ENCODE results near the gene ARPC5L. TPM values are rescaled to one million over a fixed set of nuclear protein-coding genes. Genes with fewer than 3 reads are reported as not detected.
A peak's percentile ranks its signal among the peaks of the same experiment; 100 is the strongest.

ARPC5L gene
- total RNA-seq, 1 experiment from 2014 or later = 84.4 TPM

- Histone ChIP-seq H3K36me3 (ENCODE audit: low read depth) (peaks cover 35% of the 10 kb centered on the region), H3K79me2 (ENCODE audit: low read depth) (peaks cover 34% of the 10 kb centered on the region), H3K4me3 (peak overlapping the region; percentile 97), H3K27ac (peak overlapping the region; percentile 10; the same call in 1 of the 2 replicates), H3K4me2 (peak overlapping the region; percentile 97), H3K27me3 (ENCODE audit: insufficient read depth, low read depth) (no peaks in the 10 kb centered on the region), H3K4me1 (replicated peaks; ENCODE audit: insufficient read depth) (peaks cover 44% of the 10 kb centered on the region), H3F3A (ENCODE audit: insufficient read depth, low read depth) (peaks cover 81% of the 10 kb centered on the region), H4K20me1 (ENCODE audit: insufficient read depth) (peaks cover 53% of the 10 kb centered on the region), H2AFZ (no peak overlapping the region), H3K9me2 (ENCODE audit: insufficient read depth) (no peaks in the 10 kb centered on the region), H3K9me3 (ENCODE audit: insufficient read depth, low read depth) (no peaks in the 10 kb centered on the region)
- CTCF ChIA-PET = interaction anchor here (0.7 kb wide), 2 partner anchors 81 to 266 kb away, joined by 4 to 13 read pairs; no protein-coding TSS in a partner anchor
- TF ChIP-seq EZH2 (IDR thresholded peaks at IDR 0.05; ENCODE audit: low read depth) = no peak
- TF ChIP-seq CTCF (conservative IDR thresholded peaks at IDR 0.05) = no peak
- intact Hi-C loops (cut with micrococcal nuclease; ENCODE audit: unreplicated experiment) = loop anchor here (5.0 kb wide), 1 partner anchor 203 kb away; no protein-coding TSS in a partner anchor
- POLR2A ChIA-PET (ENCODE audit: unreplicated experiment) = interaction anchor here (0.5 kb wide), 1 partner anchor 206 kb away, joined by 13 read pairs; no protein-coding TSS in a partner anchor
- no TSS peak for BruUV-seq (replicated peaks)
- no peak for DNase-seq
Observed at GRCh38 chr9:124859803-124860581, 1.9 kb upstream of the ARPC5L start.

- no peak for TF ChIP-seq CTCF (conservative IDR thresholded peaks at IDR 0.05)
- no peak for TF ChIP-seq EZH2 (IDR thresholded peaks at IDR 0.05; ENCODE audit: low read depth)
- H3K9me2 ChIP-seq (ENCODE audit: insufficient read depth) = no peaks in the 10 kb centered on the region
- ChIA-PET CTCF (interaction anchor here (0.7 to 0.8 kb wide), 4 partner anchors 8 to 516 kb away, joined by 3 to 13 read pairs (median 4); no protein-coding TSS in a partner anchor), POLR2A (ENCODE audit: unreplicated experiment) (interaction anchor here (0.5 to 0.7 kb wide), 2 partner anchors 65 to 206 kb away, joined by 5 to 13 read pairs; no protein-coding TSS in a partner anchor)
- H3K79me2 ChIP-seq (ENCODE audit: low read depth) = peaks cover 34% of the 10 kb centered on the region
- H2AFZ ChIP-seq = no peak overlapping the region
- intact Hi-C loops (cut with micrococcal nuclease; ENCODE audit: unreplicated experiment) = loop anchor here (5.0 kb wide), 1 partner anchor 203 kb away; no protein-coding TSS in a partner anchor
- peaks cover 80% of the 10 kb centered on the region for H3F3A ChIP-seq (ENCODE audit: insufficient read depth, low read depth)
- H3K4me3 ChIP-seq = peak overlapping the region; percentile 97
- H3K9me3 ChIP-seq (ENCODE audit: insufficient read depth, low read depth) = no peaks in the 10 kb centered on the region
- peaks cover 53% of the 10 kb centered on the region for H4K20me1 ChIP-seq (ENCODE audit: insufficient read depth)
- peak overlapping the region; percentile 93 for H3K27ac ChIP-seq
- peaks cover 35% of the 10 kb centered on the region for H3K36me3 ChIP-seq (ENCODE audit: low read depth)
- peak overlapping the region; percentile 97 for H3K4me2 ChIP-seq
- H3K27me3 ChIP-seq (ENCODE audit: insufficient read depth, low read depth) = no peaks in the 10 kb centered on the region
- DNase-seq = no peak
- BruUV-seq (replicated peaks) = TSS peak; percentile 39
- peaks cover 44% of the 10 kb centered on the region for H3K4me1 ChIP-seq (replicated peaks; ENCODE audit: insufficient read depth)
Observed at GRCh38 chr9:124860582-124861341, 1.2 kb upstream of the ARPC5L start.

- peak in 1 of 2 experiments; percentile 48 for DNase-seq
- Histone ChIP-seq H4K20me1 (ENCODE audit: insufficient read depth) (peaks cover 28% of the 10 kb centered on the region), H3K27ac (peak overlapping the region; percentile 39), H3K9me3 (ENCODE audit: insufficient read depth, low read depth) (no peaks in the 10 kb centered on the region), H3K9me2 (ENCODE audit: insufficient read depth) (no peaks in the 10 kb centered on the region), H2AFZ (no peak overlapping the region), H3K4me3 (peak overlapping the region; percentile 18; the same call in 1 of the 2 replicates), H3F3A (ENCODE audit: insufficient read depth, low read depth) (peaks cover 71% of the 10 kb centered on the region), H3K36me3 (ENCODE audit: low read depth) (peaks cover 31% of the 10 kb centered on the region), H3K4me1 (replicated peaks; ENCODE audit: insufficient read depth) (peaks cover 44% of the 10 kb centered on the region), H3K4me2 (peak overlapping the region; percentile 97), H3K79me2 (ENCODE audit: low read depth) (peaks cover 52% of the 10 kb centered on the region), H3K27me3 (ENCODE audit: insufficient read depth, low read depth) (no peaks in the 10 kb centered on the region)
- ChIA-PET CTCF (interaction anchor here (0.7 to 1.8 kb wide), 2 partner anchors 11 to 85 kb away, joined by 4 to 7 read pairs; partner anchors contain the start of gene WDR38), POLR2A (ENCODE audit: unreplicated experiment) (no interaction called here)
- no TSS peak for BruUV-seq (replicated peaks)
- no peak for TF ChIP-seq CTCF (conservative IDR thresholded peaks at IDR 0.05)
- TF ChIP-seq EZH2 (IDR thresholded peaks at IDR 0.05; ENCODE audit: low read depth) = no peak
- intact Hi-C loops (cut with micrococcal nuclease; ENCODE audit: unreplicated experiment) = loop anchor here (5.0 kb wide), 1 partner anchor 206 kb away; no protein-coding TSS in a partner anchor
Observed at GRCh38 chr9:124863371-124863871, 1.5 kb downstream of the ARPC5L start.

All from PC-9 (cell line).